GM18907 (cell line): Measurements from ENCODE around the gene TCF7L2.

ENCODE experiments used
- ATAC-seq: cut with Tn5 transposase; IDR thresholded peaks from one replicate; pipeline ENCODE4 v1.9.1; 2021; ENCODE audit warnings: mild to moderate bottlenecking, moderate library complexity; ENCODE audit not compliant: unreplicated experiment

TCF7L2 gene

DNA sequence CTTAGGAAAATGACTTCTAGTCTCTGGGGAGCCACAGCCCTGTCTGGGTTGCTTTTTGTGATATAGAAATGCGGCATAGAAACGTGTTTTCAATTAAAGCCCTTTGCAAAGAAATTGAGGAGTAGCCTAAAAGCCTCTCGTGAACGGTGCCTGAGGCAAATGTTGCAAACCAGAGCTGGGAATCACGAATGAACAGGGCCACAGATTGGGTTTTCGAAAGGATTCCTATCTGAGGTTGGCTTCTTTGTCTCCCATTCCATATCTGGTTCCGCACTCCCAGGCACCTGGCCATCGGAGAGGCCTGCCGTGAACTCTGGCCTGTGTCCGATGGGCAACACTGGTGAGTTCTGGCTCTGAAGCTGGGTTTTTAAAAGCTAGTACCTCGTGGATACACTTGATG is 221.6 kb downstream of the TCF7L2 start:
- no peak for ATAC-seq

DNA sequence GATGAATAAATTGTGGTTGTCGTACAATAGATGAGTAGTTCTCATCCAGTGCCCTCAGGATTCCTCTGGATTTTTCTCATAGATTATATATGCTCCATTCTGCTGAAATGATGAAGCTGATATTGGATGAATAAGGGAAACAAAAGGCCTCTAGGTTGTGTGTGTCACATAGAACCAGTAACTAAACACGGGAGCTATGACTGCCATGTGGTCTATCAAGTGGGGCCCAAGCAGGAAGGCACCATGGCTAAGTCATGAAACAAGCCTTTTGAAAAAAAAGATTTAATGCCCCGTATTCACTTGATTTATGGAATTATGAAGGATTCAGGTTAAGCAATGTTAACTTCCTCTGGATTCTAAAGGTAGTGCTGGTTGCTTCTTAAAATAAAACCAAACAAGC is 225.1 kb downstream of the TCF7L2 start:
- no peak for ATAC-seq

DNA sequence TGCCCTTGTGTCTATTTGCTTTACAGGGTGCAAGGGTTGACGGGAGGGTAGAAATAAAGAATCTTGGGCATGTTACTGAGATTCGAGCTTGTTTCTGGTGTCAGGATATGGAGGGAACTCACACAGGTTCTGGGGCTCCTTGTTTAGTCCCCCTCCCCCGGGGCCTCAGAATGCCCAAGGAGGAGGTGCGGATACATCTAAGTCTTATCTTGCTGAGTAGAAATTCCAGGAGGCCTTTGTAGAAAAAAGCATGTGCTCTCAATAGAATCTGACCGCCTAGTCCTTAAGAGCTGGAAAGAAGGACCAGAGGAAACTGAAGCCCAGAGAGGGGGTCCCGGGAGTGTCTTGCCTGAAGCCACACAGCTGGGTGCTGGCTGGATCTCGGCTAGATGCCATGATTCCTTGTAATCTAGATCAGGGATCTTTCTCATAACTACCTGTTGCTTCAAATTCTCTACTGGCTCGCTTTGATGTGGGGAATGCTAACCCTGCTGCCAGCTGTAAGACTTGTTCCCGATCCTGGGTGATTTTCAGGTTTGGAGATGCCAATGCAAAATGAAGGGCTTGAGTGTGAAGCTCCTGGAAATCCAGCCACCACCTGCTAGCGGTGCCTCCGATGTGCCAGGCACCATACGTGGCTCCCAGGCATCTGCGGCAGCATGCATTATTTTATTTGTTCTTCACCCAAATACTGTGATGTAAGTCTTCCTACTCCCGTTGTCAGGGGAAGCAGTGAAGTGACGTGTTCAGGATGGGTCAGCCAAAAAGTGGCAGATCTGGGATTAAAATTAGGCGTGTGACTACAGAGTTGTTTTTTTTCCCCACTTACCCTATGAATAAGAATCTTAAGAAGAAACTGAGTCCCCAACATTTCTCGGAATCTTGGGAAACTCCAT is 226.0 kb downstream of the TCF7L2 start:
- no peak for ATAC-seq

DNA sequence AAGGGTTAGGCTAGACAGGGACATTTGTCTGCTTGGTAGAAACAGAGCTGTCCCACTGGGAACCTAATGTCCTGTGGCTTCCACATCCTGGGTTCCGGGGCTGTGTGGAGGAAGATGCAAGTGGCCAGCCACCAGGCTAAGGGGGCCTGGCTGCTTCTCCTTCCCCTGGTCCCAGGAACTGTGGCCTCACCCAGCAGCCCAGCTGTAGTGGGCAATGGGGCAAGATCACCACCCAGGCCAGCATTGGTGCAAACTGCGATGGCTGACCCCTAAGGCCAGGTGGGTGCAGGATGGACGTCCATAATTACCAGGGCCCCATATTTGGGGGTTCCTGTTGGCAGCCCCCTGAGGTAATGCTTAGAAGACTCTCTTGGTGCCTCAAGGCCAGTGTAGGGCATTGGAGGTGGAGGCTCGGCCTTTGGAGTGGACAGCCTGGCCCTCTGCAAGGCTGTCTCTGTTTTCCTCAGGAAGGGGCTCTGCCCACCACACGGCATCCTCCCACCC is 226.7 kb downstream of the TCF7L2 start:
- no peak for ATAC-seq

DNA sequence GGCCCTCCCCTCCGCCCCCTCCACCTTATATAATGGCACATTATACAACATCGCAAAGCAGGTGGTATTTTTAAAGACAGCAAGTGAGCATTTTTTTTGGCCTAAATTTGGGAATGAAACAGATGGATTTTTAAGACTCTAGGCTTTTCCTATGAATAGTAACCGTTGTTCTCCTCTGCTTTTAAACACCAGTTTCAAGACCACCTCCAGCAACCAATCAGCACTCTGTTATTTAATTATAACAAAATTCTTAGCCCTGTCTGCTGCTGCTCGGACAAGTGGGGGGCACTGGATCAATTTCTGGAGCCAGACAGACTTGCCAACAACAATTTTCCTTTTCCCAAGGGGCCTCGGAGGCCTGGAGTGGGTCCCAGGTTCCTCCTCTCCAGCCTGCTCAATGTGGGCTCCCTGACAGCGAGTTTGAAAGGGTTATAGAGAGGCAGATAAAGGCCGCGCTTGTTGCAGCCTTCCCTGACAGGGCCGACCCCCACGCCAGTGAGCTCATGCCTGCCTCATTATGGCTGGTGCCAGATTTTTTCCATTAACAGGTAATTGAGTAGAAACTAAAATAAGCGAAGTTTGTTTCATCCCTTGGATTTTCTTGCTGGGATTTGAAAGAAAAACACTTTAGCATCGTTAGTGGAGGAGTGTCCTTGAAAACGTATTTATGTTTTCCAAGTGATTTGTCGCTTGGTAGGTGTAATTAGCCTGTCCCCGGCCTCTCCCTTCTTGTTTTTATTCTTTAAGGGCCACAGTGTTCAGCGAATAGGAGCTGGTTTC is 227.3 kb downstream of the TCF7L2 start:
- ATAC-seq, result no peak

DNA sequence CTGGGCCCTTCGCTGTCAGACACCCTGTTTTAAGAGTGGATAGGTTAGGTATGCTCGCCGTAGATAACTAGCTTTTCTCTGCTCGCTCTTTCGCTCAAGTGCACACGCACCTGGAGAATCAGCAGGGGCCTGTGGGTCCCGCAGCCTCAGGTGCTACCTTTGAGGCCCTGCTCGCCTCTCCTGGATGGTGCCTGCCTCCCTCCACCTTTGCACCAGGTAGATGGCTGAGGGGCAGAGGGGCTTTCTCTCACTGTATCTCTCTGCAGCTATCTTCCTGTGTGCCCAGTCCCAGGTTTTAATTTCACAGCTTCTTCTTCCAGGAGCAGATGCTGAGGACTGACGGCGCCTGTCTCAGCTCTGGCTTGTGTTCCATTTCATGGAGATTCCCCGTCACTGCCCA is 227.9 kb downstream of the TCF7L2 start:
- no peak for ATAC-seq

DNA sequence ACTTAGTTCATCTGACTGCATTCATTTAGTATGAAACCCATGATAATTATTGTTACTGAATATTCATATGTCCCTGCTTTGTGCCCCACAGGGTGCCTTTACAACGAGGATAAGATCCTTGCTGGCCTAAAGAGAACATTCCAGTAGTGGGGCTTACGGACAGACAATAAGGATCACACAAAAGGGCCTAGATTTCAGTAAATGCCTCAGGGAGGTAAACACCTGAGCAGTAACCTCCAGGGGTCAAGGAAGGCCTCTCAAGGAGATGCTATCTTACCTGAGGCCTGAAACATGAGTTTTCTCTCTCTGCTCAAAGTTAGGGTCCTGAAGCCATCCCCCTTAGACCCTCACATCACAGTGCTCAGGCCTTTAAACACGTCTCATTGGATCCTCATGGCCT is 228.7 kb downstream of the TCF7L2 start:
- no peak for ATAC-seq

DNA sequence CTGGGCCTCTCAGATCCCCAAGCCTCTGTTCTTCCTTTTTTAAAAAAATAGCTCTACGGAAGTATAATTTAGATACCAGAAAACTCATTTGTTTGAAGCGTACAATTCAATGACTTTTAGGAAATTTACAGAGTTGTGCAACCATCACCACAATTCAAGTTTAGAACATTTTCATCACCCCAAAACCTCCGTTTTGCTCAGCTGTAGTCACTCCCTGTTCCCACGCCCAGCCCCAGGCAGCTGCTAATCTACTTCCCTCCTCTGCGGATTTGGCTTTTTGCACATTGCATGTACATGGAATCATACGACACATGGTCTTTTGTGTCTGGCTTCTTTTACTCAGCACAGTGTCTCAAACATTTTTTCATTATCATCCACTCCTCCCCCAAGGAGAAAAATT is 229.2 kb downstream of the TCF7L2 start:
- ATAC-seq, result no peak

DNA sequence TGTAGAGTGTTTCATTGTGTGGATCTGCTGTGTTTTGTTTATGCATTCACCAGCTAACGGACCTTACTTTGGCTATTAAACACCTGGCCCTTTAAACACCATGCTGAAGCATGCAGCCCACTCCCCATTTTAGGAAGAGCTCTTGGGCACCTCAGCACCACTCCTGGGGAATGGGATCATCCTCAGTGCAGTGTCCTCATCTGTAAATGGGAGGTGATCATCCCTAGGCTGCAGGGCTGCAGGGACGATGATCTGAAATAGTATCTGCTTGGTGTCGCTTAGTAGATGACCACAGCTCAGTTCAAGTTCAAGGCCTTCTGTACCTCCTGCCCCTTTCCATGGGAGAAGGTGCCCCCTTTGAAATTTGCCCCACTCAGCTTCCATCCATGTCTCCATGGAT is 229.9 kb downstream of the TCF7L2 start:
- no peak for ATAC-seq

DNA sequence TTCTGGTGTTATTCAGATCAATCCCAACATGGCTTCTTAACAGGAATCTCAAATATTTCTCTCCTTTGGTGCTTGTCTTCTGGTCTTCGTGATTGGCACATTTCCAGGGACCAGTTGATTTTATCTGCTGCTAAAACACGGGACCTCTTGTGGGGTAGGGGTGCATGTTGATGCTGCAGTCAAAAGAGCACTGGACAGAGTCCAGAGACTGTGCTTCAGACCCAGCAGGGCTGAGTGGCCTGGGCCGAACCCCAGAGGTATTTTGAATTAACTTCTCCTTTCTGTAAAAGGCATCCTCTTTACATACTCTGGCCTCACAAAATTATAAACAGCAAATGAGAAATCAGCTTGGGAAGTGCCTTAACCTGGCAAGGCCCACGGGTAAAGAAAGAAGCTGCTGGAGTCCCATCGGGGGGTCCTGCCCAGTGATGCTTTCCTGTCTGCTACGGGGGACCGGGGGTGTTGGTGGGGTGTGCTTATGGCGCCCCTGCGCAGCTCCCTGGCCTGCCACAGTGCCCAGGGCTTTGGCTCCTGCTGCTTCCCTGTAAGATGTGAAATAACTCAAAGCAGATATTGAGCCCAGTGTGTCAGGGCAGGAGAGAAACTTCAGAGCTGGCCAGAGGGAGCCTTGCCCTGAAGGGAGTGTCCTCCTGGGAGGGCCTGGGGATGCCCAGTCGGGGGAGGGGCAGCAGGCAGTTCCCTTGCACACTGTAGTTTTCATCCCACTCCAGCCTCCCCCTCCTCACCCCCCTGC is 230.5 kb downstream of the TCF7L2 start:
- ATAC-seq, result no peak

DNA sequence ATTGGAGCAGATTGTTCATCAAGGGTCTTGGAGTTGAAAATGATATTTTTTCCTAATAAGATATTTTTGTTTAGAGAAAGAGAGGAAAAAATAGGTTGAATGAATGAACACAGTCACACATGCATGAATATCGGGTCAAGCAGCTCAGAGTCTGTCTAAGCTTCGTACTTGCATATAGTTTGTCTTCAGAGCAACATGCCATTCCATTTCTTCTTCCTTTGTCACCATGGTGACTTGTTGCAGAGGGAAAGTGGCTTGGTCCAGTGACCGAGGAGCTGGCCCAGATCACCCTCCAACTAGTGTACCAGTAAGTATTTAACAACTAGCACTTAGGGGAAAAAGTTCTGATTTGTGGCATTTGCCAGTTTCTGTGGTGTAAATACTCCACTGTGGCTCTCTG is 232.1 kb downstream of the TCF7L2 start:
- ATAC-seq, result no peak

DNA sequence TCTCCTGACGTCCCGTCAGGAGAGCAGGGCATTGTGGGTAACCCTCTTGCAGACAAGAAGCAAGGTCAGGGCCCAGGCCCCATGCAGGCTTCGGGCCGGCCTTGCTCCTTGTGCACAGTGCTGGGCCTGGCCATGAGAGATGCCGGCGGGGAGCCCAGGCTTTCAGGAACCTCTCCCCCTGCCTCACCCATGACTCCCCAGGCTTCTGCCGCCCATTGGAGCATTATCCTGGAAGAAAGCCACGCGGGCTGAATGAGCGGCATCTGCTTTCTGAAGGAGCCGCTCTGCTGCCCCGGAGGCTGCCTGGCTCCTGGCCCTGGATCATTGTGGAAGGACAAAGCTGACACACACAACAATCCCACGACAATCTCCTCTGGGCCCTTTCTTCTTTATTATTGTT is 233.5 kb downstream of the TCF7L2 start:
- ATAC-seq, result no peak

DNA sequence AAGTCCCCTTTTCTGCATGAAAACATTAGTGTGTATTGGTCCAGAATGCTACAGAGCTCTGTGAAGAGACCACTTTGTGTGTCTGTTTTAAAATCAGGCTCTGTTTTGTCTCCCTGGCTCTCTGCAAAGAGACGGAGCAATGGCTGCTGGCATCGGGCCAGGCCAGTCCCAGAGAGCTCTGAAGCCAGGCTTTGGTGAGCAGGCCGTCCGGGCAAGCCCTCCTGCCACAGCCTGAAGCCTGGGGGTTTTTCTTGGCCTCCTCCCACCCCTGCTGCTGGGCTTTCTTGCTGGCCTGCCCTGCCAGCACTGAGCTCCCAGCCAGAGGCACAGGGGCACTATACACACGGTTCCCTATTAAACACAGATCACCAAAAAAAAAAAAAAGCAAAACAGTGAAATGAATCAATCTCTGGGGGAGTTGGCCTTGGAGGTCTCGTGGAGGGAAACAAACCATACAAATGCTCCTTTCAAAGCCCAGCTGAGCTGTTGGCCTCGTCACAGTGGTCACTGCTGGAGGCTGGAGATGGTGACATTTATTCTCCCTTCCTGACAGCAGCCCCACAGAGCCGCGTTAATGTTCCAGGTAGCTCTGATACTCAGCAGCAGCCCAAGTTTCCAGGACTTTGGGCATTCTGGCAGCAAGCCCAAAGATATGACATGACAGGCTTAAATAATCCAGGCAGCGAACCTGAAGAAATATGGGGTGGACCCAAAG is 237.2 kb downstream of the TCF7L2 start:
- ATAC-seq, result no peak

DNA sequence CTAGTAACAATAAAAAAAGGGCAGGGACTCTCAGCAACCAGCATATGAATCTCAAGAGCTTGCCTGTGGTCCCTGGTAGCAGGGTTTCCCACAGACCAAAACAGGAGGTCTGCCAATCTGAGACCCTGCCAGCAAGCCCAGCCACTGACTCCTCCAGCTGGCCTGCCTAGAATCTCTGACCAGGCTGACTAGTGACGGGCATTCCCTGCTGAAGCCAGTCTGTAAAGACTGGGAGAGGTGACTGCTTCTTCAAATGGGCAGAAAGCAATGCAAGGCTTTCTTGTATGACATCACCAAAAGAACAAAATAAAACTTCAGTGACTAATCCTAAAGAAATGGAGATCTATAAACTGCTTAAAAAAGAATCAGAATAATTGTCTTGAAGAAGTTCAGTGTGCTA is 249.4 kb downstream of the TCF7L2 start:
- no peak for ATAC-seq

DNA sequence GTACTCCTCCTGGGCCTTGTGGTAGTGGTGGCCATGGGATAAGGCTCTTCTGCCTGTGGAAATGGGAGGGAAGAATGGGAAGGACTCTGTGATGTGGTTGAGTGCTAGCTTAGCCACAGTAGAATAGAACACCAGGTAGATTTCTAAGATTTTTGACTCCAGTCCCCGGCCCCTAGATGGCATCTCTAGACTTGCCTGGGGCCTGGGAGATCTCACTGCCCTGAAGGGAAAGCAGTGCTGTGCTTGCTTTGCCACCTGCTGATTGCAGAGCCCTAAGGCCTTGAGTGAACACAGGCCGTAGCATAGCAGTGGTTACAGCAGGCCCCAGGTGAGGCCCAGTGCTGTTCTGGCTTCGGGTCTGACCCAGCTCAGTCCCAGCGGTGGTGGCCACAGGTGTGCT is 252.0 kb downstream of the TCF7L2 start:
- no peak for ATAC-seq

DNA sequence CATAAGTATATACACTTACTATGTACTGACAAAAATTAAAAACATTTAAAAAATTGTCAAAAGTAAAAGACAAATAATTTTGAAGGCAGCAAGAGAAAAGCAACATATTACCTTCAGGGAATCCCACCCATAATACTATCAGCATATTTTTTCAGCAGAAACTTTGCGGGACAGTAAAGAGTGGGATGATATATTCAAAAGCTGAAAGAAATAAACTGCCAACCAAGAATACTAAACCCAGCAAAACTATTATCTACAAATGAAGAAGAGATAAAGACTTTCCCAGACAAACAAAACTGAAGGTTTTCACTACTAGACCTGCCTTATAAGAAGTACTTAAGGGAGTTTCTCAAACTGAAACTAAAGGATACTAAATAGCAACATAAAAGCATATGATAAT is 257.9 kb downstream of the TCF7L2 start:
- no peak for ATAC-seq

DNA sequence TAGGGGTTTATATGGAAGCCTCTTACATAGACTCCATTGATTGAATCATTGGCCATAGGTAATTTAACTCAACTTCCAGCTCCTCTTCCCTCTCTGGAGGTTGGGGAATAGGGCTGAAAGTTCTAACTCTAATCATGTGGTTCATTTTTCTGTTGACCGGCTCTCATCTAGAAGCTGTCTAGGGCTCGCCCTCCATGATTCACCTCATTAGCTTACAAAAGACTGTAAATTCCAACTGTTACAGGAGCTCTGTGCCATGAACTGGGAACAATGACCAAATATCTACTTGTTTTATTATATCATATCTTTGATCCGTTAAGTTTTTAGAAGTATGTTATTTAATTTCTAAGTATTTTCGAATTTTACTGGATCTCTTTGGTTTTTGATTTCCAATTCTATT is 263.0 kb downstream of the TCF7L2 start:
- ATAC-seq, result no peak

DNA sequence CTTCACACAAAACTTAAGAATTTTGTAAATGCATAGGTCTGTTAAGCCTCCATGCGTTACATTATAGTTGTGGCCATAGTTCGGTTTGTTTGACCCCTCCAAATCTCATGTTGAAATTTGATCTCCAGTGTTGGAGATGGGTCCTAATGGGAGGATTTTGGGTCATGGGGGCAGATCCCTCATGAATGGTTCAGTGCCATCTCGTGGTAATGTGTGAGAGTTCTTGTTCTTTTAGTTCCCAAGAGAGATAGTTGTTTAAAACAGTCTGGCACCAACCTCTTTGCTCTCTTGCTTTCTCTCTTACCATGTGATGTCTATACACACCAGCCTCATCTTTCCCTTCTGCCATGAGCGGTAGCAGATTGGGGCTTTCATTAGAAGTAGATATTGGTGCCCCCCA is 264.3 kb downstream of the TCF7L2 start:
- ATAC-seq, result no peak

DNA sequence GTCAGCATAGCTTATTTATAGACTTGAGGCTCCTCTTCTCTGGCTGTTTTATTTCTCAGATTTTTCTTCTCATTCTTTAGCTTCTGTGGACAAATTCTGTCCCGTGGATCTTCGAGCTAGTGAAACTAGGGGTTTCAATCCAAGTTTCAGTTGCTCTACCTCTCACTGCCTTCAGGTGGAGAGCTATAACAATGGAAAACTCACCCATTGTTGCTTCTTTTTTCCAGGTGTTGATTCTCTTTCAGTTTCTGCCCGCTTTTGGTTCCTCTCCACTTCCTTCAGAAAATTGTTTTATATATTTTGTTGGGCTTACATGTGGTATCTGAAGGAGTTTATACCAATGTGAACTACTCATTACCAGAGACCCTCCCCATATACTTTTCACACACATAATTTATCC is 266.1 kb downstream of the TCF7L2 start:
- no peak for ATAC-seq
